HG03442 (cell line): ENCODE data around the gene TRAPPC6A.

Source experiments
- ATAC-seq: cut with Tn5 transposase; IDR thresholded peaks from one replicate; pipeline ENCODE4 v1.9.1; 2021; ENCODE audit warnings: mild to moderate bottlenecking, moderate library complexity; ENCODE audit not compliant: unreplicated experiment

Gene TRAPPC6A, protein sequence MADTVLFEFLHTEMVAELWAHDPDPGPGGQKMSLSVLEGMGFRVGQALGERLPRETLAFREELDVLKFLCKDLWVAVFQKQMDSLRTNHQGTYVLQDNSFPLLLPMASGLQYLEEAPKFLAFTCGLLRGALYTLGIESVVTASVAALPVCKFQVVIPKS

DNA sequence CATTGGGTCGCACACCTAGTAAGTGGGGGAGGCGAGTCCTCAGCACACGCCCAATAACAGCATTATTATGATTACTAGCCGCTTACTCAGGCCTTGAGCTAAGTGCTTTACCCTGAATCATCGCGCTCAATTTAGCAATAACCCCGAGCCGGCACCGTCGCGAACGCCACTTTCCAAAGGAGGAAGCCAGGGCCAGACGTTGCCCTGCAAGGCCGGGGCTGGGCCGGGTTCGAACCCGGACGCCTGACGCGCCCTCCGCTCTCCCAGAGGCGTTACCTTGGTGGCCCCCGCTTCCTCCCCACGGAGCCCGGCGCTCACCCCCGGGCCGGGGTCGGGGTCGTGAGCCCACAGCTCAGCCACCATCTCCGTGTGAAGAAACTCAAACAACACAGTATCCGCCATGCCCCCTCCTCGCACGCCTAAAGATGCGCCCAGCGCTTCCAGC, at the start of gene TRAPPC6A:
Gene TRAPPC6A, minus strand, starts transcription at position 421 of the 445 bp plus-strand sequence. Its CDS starts 19 bp downstream, at position 402.
- no peak for ATAC-seq

DNA sequence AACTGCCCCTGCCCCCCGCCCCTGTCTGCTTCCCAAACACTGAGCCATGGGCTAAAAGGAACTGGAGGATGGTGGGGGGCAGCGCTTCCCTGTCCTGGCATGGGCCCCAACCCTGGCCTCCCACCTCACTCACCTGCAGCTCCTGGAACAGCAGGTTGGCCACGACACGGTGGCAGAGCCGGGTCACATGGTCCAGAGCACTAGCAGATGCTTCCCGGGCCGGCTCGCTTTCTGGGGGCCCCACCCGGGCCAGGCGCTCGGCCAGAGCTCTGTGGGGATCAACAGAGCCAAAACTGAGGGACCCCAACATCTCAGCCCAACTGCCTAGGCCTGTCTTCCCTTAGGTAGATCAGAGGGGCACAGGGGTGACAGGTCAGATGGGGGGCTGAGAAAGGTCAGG, 46.6 kb upstream of the TRAPPC6A start:
- ATAC-seq, result no peak

DNA sequence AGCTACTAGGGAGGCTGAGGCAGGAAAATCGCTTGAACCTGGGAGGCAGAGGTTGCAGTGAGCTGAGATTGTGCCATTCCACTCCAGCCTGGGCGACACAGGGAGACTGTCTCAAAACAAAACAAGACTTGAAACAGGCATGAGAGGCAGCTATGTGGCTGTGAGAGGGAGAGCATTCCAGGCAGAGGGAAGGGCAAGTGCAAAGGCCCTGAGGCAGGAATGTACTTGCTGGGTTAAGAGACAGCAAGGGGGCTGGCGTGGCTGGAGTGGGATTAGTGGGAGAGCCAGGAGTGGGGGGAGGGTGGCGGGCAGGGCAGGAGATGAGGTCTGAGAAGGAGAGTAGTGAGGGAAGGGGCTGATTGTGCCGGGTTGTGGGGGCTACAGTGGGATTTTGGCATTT, 45.8 kb upstream of the TRAPPC6A start:
- no peak for ATAC-seq

DNA sequence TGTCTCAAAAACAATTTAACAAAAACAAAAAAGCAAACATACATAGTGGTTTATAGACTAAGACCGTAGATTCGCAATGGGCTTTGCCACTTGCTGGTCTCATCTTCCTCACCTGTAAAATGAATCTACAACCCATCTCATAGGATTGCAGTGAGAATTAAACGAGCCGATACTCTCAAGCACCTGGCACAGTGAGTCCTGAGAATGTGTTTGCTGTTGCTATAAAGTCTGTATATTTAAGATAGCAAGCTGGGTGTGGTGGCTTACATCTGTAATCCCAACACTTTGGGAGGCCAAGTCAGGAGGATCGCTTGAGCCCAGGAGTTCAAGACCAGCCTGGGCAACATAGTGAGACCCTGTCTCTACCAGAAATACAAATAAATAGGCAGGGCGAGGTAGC, 44.7 kb upstream of the TRAPPC6A start:
- ATAC-seq, result no peak

DNA sequence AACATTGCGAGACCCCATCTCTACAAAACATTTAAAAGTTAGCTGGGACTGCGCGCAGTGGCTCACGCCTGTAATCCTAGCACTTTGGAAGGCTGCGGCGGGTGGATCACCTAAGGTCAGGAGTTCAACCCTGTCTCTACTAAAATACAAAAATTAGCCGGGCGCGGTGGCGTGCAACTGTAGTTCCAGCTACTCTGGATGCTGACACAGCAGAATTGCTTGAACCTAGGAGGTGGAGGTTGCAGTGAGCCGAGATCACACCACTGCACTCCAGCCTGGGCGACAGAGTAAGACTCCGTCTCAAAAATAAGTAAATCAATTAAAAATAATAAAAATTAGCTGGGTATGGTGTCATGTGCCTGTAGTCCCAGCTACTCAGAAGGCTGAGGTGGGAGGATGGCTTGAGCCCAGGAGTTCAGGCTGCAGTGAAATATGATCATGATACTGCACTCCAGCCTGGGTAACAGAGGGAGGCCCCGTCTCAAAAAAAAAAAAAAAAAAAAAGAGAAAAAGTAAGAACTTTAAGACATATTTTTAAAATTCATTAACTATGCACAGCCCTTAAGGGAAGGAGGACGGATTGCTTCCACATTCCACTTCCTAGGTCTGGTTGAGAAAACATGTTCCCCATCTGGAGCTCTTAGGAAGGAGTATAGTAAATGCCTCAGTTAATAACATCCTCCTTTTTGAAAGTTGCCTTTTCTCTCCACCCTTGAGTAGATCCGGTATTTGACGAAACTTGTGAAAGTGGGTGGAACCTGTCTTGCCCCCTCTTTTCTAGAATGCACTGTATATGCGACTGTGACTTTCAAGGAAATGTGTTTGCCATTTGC, 41.1 kb upstream of the TRAPPC6A start:
- ATAC-seq, result no peak

DNA sequence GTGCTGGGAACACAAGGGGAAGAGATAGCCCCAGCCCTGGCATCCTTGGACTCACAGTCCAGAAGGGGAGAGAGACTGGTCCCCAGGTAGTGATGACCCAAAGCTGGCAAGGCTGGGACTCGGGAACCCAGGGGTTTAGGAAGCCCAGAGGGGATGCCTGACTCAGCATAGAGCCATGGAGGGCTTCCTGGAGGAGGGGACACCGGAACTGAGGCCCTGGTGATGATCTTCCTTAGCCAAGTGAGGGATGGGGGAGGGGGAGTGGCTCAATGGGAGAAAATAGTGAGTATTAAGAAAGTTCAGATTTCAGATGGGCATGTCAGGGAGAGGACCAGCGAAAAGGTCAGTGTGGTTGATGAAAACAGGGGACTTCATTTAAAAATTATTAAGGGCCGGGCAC, 40.4 kb upstream of the TRAPPC6A start:
- ATAC-seq, result no peak

DNA sequence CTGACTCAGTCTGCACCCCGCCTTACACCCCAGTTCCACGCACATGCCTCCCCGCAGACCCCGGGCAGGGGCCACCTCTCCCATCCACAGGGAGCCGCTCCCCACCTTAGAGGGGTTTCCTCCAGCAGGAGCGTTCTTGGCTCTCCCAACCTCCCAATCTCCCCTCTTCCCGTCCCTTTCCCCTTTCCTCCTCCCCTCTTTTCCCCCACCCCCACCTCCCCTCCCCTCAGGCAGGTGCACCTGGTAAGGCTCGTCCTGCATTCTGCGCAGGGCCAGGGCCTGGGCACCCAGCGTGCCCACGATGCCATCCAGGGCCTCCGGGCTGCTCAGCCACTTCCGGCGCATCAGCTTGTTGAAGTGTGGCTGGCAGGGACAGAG, 39.9 kb upstream of the TRAPPC6A start:
- ATAC-seq, result no peak

DNA sequence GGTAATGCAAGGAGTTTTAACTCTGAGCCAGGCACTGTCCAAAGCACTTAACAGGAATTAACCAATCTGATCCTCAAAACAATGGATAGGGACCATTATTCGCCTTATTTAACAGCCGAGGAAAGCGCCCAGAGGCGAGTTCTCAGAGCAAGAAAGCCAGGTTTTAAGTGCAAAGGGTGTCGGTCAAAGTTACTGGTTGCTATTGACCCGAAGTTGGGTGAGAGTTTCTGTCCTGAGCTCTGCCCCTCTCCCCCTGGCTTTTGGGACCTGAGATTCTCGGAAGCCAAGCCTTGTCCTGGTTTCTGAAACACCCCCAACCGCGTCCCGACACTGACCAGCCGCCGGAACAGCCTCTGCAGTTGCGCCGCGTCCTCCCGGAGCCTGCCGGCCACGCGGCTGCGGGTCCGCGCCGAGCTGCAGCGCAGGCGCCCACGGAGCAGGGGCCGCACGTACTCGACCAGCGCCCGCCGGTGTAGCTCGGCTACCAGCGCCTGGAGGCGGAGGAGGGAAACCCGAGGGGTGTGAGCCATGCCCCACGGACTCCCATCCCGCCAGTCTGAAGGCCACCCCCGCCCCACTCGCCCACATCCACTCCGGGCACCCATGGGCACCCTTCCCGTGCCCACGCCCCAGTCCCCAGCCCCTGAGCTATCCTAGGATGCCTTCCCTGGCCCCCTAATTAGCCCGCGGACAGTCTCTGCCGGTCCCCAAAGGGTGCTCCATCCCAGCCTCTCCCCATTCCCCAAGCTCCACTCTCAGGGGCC, 39.3 kb upstream of the TRAPPC6A start:
- ATAC-seq, result no peak

DNA sequence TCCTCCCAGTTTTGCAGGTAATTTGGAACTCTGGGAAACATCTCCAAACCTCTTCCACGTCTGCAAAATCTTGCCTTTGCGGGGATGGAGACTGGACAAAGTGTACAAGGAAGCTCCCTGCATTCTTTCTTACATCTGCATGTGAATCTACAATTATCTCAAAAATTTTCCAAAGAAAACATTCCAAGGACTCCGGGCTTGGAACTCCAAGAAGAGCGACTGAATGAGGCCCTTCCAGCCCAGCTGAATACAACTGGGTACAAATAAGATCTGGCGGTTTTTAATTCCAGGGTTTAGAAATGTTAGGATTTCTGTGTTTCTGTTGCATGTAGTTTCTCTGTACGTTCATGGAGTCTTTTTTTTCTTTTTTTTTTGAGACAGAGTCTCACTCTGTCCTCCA, 38.6 kb upstream of the TRAPPC6A start:
- ATAC-seq, result no peak

DNA sequence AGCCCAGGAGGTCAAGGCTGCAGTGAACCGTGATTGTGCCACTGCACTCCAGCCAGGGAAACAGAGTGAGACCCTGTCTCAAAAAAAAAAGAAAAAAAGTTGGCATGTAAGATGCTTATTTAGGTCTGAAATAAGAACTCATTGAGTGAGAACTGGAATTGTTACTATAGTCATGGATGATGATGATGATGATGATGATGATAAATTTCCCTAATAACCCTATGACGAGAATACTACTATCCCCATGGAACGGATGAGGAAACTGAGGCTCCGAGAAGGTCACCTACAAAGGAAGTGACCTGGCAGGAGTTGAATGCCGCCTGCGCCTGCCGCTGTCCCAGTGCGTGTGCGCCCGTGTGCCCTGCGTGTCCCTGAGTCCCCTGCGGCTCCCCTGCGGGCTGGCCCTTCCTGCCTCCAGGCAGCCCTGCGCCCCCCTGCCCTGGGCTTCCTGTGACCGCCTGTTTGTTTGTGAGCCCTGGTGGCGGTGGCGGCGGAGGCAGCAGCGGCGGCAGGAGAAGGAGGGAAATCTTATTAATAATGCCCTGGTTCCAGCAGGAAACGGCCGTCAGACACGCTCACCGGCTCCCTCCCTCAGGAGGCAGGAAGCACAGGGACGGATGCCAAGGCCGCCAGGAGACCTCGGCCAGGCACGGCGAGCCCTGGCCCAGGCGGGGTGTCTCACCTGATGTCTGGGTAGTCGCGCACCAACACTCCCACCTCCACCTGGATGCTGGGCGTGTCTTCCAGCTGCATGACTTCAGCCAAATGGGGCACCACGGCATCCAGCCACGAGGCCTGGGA, 37.6 kb upstream of the TRAPPC6A start:
- ATAC-seq, result no peak

DNA sequence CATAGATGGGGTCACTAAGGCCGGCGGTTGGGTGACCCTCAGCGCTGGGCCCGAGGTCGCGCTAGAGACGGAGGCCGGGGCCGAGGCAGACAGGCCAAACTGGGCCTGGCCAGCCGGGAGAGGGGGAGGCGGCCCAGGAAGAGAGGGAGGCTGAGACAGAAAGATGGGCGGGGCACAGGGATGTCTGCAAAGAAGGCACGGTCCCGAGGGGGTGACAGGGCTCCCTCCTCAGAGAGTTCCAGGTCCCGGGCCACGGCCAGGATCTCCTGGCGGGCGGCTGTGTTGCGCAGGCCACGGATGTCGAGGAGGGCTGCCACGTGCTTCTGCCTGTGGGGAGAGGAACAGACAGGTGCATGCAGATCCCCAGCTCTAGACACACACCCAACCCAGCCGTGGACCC, 35.0 kb upstream of the TRAPPC6A start:
- no peak for ATAC-seq

DNA sequence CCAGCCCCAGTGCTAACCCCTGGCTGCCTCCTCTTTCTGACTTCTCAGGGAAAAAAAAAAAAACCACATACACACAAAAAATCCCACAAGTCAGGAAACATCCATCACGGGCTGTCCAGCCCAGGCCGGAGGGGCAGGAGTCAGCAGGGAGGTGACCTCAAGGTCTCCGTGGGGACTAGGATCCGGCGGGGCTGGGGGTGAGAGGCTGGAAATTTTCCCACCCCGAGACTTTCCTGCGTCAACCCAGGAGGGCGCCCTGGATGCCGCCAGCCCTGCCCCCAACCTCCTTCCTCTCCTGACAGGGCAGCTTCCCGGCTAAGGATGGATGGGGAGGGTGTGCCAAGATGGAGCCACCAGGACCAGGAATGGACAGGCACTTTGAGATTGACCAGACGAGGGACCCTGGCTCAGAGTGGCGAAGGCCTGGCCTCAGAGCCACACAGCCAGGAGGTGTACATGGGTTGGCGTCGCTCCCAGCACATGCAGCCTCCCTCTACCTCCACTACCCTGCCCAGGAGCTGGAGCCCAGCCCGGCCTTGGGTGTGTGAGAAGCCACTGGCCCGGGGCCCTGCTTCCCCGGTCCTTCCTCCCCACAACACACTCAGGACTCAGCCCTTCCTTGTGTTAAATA, 33.8 kb upstream of the TRAPPC6A start:
- no peak for ATAC-seq

DNA sequence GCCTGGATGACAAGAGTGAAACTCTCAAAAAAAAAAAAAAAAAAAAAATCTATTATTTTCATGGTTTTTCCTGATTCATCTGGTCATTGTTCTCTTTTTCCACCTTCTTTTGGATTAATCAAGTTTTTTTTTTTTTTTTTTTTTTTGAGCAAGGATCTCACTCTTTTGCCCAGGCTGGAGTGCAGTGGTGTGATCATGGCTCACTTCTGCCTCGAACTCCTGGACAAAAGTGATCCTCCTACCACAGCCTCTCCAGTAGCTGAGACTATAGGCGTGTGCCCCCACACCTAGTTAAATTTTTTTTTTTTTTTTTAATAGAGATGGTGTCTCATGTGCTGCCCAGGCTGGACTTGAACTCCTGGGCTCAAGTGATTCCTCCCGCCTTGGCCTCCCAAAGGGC, 28.3 kb upstream of the TRAPPC6A start:
- ATAC-seq, result no peak

DNA sequence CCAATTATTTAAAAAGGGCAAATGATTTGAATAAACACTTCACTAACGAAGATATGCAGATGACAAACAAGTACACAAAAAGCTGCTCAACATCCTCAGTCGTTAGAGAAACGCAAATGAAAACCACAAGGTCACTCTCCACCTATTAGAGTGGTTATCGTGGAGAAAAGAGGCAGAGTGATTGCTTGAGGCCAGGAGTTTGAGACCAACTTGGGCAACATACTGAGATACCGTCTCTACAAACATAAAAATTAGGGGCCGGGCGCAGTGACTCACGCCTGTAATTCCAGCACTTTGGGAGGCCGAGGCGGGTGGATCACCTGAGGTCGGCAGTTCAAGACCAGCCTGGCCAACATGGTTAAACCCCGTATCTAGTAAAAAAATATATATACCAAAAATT, 27.8 kb upstream of the TRAPPC6A start:
- no peak for ATAC-seq

DNA sequence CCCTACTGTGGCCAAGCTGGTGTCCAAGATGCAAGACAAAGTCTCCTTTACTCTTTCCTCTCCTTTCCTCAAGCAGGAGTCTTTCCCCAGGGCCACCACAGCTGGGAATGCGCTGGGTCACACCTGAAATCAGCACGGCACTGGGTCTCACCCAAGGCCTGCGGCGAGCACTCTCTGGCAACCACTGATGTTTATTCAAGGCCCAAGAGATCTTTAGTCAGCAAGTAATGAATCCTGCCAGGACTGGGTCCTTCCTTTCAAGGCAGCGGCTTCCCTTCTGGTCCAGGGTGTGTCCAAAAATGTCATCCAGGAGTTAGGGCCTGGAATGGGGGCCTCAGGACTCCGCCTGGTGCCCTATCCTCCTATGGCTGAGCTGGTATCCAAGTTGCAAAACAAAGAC, 24.6 kb upstream of the TRAPPC6A start:
- no peak for ATAC-seq

DNA sequence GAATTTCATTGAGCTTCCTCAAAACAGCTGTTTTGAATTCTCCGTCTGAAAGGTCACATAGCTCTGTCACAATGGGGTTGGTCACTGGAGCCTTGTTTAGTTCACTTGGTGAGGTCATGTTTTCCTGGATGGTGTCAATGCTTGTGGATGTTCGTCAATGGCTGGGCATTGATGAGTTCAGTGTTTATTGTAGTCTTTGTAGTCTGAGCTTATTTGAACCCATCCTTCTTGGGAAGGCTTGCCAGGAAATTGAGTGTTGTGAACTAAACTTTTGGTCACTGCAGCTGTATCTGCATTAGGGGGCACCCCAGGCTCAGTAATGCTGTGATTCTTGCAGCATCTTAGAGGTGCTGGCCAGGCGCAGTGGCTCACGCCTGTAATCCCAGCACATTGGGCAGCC, 22.5 kb upstream of the TRAPPC6A start:
- ATAC-seq, result no peak

DNA sequence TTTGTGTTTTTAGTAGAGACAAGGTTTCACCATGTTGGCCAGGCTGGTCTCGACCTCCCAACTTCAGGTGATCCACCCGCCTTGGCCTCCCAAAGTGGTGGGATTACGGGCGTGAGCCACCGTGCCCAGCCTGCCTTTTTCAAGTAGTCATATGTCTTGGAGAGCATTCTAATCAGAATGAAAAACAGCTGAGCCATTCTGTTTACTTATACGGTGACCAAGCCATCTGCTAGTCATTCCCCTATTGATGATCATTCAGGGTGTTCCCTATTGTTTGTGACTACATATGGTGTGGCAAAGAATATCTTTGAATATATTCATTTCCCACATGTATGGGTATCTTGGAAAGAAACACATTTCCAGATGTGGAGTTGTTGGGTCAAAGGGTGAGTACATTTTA, 17.7 kb upstream of the TRAPPC6A start:
- ATAC-seq, result no peak

DNA sequence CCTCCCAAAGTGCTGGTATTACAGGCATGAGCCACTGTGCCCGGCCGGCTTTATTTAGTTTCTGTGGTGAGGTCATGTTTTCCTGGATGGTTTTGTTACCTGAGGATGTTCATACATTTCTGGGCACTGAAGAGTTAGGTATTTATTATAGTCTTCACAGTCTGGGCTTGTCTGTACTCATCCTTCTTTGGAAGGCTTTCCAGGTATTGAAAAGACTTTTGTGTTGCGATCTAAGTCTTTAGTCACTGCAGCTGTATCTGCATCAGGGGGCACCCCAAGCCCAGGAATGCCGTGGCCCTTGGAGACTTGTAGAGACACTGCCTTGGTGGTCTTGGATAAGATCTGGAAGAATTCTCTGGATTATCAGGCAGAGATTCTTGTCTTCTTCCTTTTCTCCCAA, 13.3 kb upstream of the TRAPPC6A start:
- ATAC-seq, result no peak

DNA sequence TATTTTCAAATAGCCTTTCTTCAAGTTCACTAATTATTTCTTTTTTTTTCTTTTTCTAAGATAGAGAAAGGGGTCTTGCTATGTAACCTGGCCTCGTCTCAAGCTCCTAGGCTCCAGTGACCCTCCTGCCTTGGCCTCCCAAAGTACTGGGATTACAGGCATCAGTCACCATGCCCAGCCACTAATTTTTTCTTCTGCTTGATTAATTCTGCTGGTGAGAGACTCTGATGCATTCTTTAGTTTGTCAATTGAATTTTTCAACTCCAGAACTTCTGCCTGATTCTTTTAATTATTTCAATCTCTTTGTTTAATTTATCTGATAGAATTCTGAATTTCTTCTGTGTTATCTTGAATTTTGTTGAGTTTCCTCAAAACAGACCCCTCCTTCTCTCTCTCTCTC, 11.9 kb upstream of the TRAPPC6A start:
- no peak for ATAC-seq

DNA sequence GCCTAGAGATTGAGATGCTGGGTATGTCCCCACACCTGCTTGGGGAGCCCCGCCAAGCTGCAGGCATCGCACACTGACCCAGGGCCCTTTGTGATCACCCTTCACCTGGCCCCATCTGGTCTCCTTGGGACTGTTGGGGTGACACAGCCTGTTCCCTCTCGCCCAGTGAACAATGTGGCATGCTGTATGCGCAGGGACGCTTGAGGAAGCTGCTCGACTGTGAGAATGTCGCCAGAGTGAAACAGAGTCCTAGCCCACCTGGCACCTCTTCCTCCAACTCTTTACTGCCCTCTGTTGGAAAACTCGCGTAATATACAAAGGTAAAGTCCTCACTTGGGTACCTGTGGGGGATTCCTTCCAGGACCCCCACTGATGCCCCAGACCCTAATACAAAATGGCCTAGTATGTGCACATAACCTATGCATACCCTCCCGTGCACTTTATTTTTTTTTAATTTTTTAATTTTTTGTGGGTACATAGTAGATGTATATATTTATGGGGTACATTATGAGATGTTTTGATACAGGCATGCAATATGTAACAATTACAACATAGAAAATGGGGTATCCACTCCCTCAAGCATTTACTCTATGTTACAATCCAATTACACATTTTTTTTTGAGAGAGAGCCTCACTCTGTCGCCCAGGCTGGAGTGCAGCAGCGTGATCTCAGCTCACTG, 9.5 kb upstream of the TRAPPC6A start:
- ATAC-seq, result no peak
